Metanephros (tissue), 2 donors: Measurements from ENCODE around the gene DAND5. TPM values are rescaled to one million over a fixed set of nuclear protein-coding genes. Genes with fewer than 3 reads are reported as not detected.

Experiments
- small RNA-seq: library from RNA; depleted of rRNA; stranded (forward); fragments of <200 nt; gene quantifications from one replicate; pipeline ENCODE3, GENCODE V24; 2014; ENCODE audit warnings: low replicate concordance
- total RNA-seq: library from RNA; depleted of rRNA; stranded (reverse); fragments of >200 nt; gene quantifications from one replicate; pipeline ENCODE4 v1.2.3, GENCODE V29; 2014

The DAND5 gene
- not detected for total RNA-seq

GRCh38 chr19:12969292-12969988, at the start of gene DAND5:
DAND5 (plus strand) TSS chr19:12969576; CDS start chr19:12969661, 85 bp downstream.

GRCh38 chr19:12933287-12934072, 35.9 kb upstream of the DAND5 start, which contains the start of gene FARSA:
FARSA (minus strand) TSS chr19:12933711; CDS start chr19:12933696, 15 bp downstream.

GRCh38 chr19:12937927-12938778, 31.2 kb upstream of the DAND5 start, which contains the start of gene CALR:
CALR (plus strand) TSS chr19:12938609; CDS start chr19:12938680, 71 bp downstream.

GRCh38 chr19:12945479-12946091, 23.8 kb upstream of the DAND5 start, which contains the start of gene RAD23A:
RAD23A (plus strand) TSS chr19:12945862; CDS start chr19:12945949, 87 bp downstream.

GRCh38 chr19:12956446-12957388, 12.7 kb upstream of the DAND5 start, which contains the start of gene GADD45GIP1:
GADD45GIP1 (minus strand) TSS chr19:12957223; CDS start chr19:12957212, 11 bp downstream.

GRCh38 chr19:12994701-12995595, 25.6 kb downstream of the DAND5 start, which contains the start of gene NFIX:
NFIX (plus strand) TSS chr19:12995475; CDS start chr19:12995838, 363 bp downstream.

Small RNAs within 50 kb of the gene (small RNA-seq; reads per million reads assigned to genes)
- gene MIR5695: 0.16 reads per million
- gene MIR6515: not detected

Other genes with a start within 250 kb of the DAND5 start
- 75.0 TPM for gene TNPO2, start 245.6 kb upstream of the DAND5 start, total RNA-seq
- 87.8 TPM for gene TRIR, start 234.9 kb upstream of the DAND5 start, total RNA-seq
- gene GET3, start 232.1 kb upstream of the DAND5 start, total RNA-seq: 48.2 TPM
- gene BEST2, start 217.8 kb upstream of the DAND5 start, total RNA-seq: not detected
- 55.4 TPM for gene HOOK2, start 194.0 kb upstream of the DAND5 start, total RNA-seq
- gene JUNB, start 178.1 kb upstream of the DAND5 start, total RNA-seq: 219 TPM
- 324 TPM for gene PRDX2, start 167.8 kb upstream of the DAND5 start, total RNA-seq
- not detected for gene THSD8, start 167.5 kb upstream of the DAND5 start, total RNA-seq
- gene RNASEH2A, start 163.0 kb upstream of the DAND5 start, total RNA-seq: 14.4 TPM
- gene RTBDN, start 135.0 kb upstream of the DAND5 start, total RNA-seq: not detected
- 1.1 TPM for gene MAST1, start 131.1 kb upstream of the DAND5 start, total RNA-seq
- 15.4 TPM for gene DNASE2, start 88.1 kb upstream of the DAND5 start, total RNA-seq
- gene KLF1, start 82.4 kb upstream of the DAND5 start, total RNA-seq: 7.1 TPM
- gene GCDH, start 78.4 kb upstream of the DAND5 start, total RNA-seq: 45.0 TPM
- gene SYCE2, start 50.3 kb upstream of the DAND5 start, total RNA-seq: 1.4 TPM
- 49.1 TPM for gene FARSA, start 35.9 kb upstream of the DAND5 start, total RNA-seq
- gene CALR, start 31.0 kb upstream of the DAND5 start, total RNA-seq: 525 TPM
- gene RAD23A, start 23.7 kb upstream of the DAND5 start, total RNA-seq: 77.2 TPM
- gene GADD45GIP1, start 12.4 kb upstream of the DAND5 start, total RNA-seq: 19.3 TPM
- gene NFIX, start 25.9 kb downstream of the DAND5 start, total RNA-seq: 48.9 TPM
- 24.1 TPM for gene LYL1, start 133.3 kb downstream of the DAND5 start, total RNA-seq
- 28.3 TPM for gene TRMT1, start 147.2 kb downstream of the DAND5 start, total RNA-seq
- gene NACC1, start 148.7 kb downstream of the DAND5 start, total RNA-seq: 20.8 TPM
- gene STX10, start 180.8 kb downstream of the DAND5 start, total RNA-seq: 49.5 TPM
- 62.4 TPM for gene IER2, start 180.8 kb downstream of the DAND5 start, total RNA-seq